Activated CD4-positive, alpha-beta T cell treated with anti-CD3 and anti-CD28 coated beads, Interleukin-2, amount 50 U/mL, for 48 hours (primary cell): Measurements from ENCODE around the gene RAX2.

Source experiments
- DNase-seq, 2 experiments: peaks; one replicate each; pipeline ENCODE4 v3.0.0-alpha.2; 2020

Gene RAX2

GRCh38 chr19:3722443-3723109 lies 49.5 kb downstream of the RAX2 start:
- DNase-seq: no peak

- DNase-seq: no peak
These were observed 50.1 kb downstream of the RAX2 start for GRCh38 chr19:3721887-3722442.

GRCh38 chr19:3721131-3721886 lies 50.7 kb downstream of the RAX2 start:
- DNase-seq: peak; percentile 94 to 96

- no peak for DNase-seq
These were observed 51.6 kb downstream of the RAX2 start for GRCh38 chr19:3720349-3720917.

- DNase-seq: no peak
These were observed 52.2 kb downstream of the RAX2 start for GRCh38 chr19:3719868-3720267.
